OCI-LY1 (cell line): ENCODE results near the gene GALNT2.

Experiments used
- EZH2 ChIP-seq: fragments of 200-600 bp; sonication (generic), shearing (Covaris generic); IDR thresholded peaks from 2 replicates; pipeline ENCODE4 v1.8.0; 2017; ENCODE audit warnings: borderline replicate concordance, mixed run types, mild to moderate bottlenecking, antibody characterized with exemption, low read length, moderate library complexity, mixed read lengths
- TF ChIP-seq, protein P1 (sequence below): fragments of 200-600 bp; sonication (generic), shearing (Covaris generic); IDR thresholded peaks from 2 replicates; pipeline ENCODE4 v1.5.1; 2017; ENCODE audit warnings: mild to moderate bottlenecking, antibody characterized with exemption, low read length, moderate library complexity, mixed read lengths

DNA sequence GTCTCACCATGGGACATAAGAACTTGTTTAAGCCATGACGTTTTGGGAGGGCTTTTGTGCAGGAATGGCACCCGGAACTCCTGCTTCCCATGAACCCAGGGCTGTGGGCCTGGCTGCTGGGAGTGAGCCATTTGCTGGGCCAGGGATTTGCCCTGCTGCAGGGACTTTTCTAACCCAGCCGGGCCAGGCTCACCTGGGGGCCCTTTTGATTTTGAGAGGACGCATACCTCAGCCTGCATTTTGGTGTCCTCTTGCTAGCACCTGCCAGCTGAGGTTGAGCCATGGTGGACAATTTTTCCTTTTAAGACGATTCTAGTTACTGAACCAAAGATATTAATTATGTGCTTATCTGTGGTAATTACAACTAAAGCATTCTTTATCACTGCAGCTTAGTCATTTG, 28.9 kb downstream of the GALNT2 start:
- TF ChIP-seq, protein P1, sequence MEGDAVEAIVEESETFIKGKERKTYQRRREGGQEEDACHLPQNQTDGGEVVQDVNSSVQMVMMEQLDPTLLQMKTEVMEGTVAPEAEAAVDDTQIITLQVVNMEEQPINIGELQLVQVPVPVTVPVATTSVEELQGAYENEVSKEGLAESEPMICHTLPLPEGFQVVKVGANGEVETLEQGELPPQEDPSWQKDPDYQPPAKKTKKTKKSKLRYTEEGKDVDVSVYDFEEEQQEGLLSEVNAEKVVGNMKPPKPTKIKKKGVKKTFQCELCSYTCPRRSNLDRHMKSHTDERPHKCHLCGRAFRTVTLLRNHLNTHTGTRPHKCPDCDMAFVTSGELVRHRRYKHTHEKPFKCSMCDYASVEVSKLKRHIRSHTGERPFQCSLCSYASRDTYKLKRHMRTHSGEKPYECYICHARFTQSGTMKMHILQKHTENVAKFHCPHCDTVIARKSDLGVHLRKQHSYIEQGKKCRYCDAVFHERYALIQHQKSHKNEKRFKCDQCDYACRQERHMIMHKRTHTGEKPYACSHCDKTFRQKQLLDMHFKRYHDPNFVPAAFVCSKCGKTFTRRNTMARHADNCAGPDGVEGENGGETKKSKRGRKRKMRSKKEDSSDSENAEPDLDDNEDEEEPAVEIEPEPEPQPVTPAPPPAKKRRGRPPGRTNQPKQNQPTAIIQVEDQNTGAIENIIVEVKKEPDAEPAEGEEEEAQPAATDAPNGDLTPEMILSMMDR: no peak
- TF ChIP-seq EZH2: no peak
